ENCODE measurements around the gene ZBTB20.

The ZBTB20 gene

GRCh38 chr3:114519415-114519814, 627.7 kb downstream of the ZBTB20 start:
- Histone ChIP-seq H3K9me3 (ENCODE audit: insufficient read depth, low read length) (no peaks in the 10 kb centered on the region), H3K27ac (ENCODE audit: low read depth, low read length) (no peak overlapping the region), H3K79me2 (ENCODE audit: insufficient read depth, low read length) (no peaks in the 10 kb centered on the region), H2AFZ (ENCODE audit: low read depth, low read length, severe bottlenecking) (no peak overlapping the region), H3K9me2 (replicated peaks; ENCODE audit: insufficient read depth, low read length) (no peaks in the 10 kb centered on the region), H3K9ac (ENCODE audit: low read length) (no peak overlapping the region), H3F3A (ENCODE audit: insufficient read depth) (no peaks in the 10 kb centered on the region), H3K36me3 (ENCODE audit: low read length) (no peaks in the 10 kb centered on the region), H3K27me3 (ENCODE audit: low read length) (no peaks in the 10 kb centered on the region), H3K4me3 (ENCODE audit: insufficient read depth, low read length, poor library complexity, severe bottlenecking) (no peak overlapping the region), H3K4me2 (ENCODE audit: low read depth, low read length, poor library complexity, severe bottlenecking) (no peak overlapping the region), H4K20me1 (ENCODE audit: low read depth, low read length) (no peaks in the 10 kb centered on the region)
- TF ChIP-seq CTCF (IDR thresholded peaks at IDR 0.05; ENCODE audit: insufficient read depth, low read length, poor library complexity, severe bottlenecking) (no peak), EZH2phosphoT487 (conservative IDR thresholded peaks at IDR 0.05; ENCODE audit: low read length) (no peak)

DNA sequence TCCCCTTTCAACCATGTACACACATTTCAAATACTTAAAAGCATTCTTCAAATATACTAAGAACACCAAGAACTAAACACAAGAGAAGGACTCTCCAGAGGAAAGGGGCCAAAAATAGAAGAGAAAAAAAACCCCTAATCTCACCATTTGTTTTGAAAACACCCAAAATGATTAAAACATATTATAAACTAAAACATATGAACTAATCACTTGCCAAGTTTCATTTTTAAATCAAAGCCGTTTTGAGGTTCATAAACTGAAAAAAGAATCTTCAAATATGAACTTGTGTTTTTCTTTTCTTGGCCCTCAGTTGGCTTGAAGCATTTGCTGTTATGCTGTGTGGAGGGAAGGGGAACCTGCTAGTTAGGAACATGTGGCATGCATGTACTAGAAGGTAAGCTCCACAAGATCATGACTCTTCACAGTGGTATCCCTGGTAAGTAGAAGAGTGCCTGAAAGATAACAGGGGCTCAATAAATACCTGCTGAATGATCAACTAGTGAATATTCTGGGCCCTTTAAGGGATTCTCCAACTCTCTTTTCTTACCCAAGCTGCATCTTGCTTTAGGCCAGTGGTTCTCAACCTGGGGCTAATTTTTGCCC, 628.8 kb downstream of the ZBTB20 start:
- TF ChIP-seq EZH2phosphoT487 (conservative IDR thresholded peaks at IDR 0.05; ENCODE audit: low read length): no peak
- TF ChIP-seq CTCF (IDR thresholded peaks at IDR 0.05; ENCODE audit: insufficient read depth, low read length, poor library complexity, severe bottlenecking): no peak
- H3K27ac ChIP-seq (ENCODE audit: low read depth, low read length): no peak overlapping the region

DNA sequence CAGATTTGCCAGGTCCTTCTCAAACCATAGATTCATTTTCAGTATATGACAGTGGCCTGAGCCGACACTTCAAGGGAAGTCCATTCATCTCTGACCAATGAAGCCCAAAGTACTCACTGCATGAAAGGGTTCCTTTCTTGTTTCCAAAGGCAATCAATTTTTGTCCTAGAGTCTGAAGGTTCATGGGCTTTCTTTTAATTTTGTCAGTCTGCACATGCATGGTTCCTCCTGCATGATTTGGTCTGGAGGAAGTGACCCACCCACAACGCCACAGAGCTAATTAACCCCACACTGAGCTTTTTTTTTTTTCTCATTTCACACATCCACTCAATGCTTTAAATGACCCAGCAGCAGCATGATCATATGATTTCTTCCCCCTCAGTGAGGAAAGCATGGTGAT, 636.9 kb downstream of the ZBTB20 start:
- Histone ChIP-seq H3K36me3 (ENCODE audit: low read length) (no peaks in the 10 kb centered on the region), H3K27ac (ENCODE audit: low read depth, low read length) (no peak overlapping the region)
- TF ChIP-seq CTCF (IDR thresholded peaks at IDR 0.05; ENCODE audit: insufficient read depth, low read length, poor library complexity, severe bottlenecking) (no peak), EZH2phosphoT487 (conservative IDR thresholded peaks at IDR 0.05; ENCODE audit: low read length) (no peak)

More for the DNA sequence above, 628.8 kb downstream of the ZBTB20 start:
- H3K79me2 ChIP-seq (ENCODE audit: insufficient read depth, low read length): no peaks in the 10 kb centered on the region
- no peaks in the 10 kb centered on the region for H3K9me3 ChIP-seq (ENCODE audit: insufficient read depth, low read length)
- no peaks in the 10 kb centered on the region for H3K9me2 ChIP-seq (replicated peaks; ENCODE audit: insufficient read depth, low read length)
- no peaks in the 10 kb centered on the region for H3K36me3 ChIP-seq (ENCODE audit: low read length)
- no peak overlapping the region for H3K4me3 ChIP-seq (ENCODE audit: insufficient read depth, low read length, poor library complexity, severe bottlenecking)
- H3K27me3 ChIP-seq (ENCODE audit: low read length): no peaks in the 10 kb centered on the region
- no peak overlapping the region for H2AFZ ChIP-seq (ENCODE audit: low read depth, low read length, severe bottlenecking)
- H3F3A ChIP-seq (ENCODE audit: insufficient read depth): no peaks in the 10 kb centered on the region
- H4K20me1 ChIP-seq (ENCODE audit: low read depth, low read length): no peaks in the 10 kb centered on the region
- H3K4me2 ChIP-seq (ENCODE audit: low read depth, low read length, poor library complexity, severe bottlenecking): no peak overlapping the region
- no peak overlapping the region for H3K9ac ChIP-seq (ENCODE audit: low read length)

More for the DNA sequence above, 636.9 kb downstream of the ZBTB20 start:
- H3K4me3 ChIP-seq (ENCODE audit: insufficient read depth, low read length, poor library complexity, severe bottlenecking): no peak overlapping the region
- no peak overlapping the region for H3K9ac ChIP-seq (ENCODE audit: low read length)
- no peaks in the 10 kb centered on the region for H3K9me2 ChIP-seq (replicated peaks; ENCODE audit: insufficient read depth, low read length)
- H3K27me3 ChIP-seq (ENCODE audit: low read length): no peaks in the 10 kb centered on the region
- H3K79me2 ChIP-seq (ENCODE audit: insufficient read depth, low read length): no peaks in the 10 kb centered on the region
- no peak overlapping the region for H3K4me2 ChIP-seq (ENCODE audit: low read depth, low read length, poor library complexity, severe bottlenecking)
- H2AFZ ChIP-seq (ENCODE audit: low read depth, low read length, severe bottlenecking): no peak overlapping the region
- no peaks in the 10 kb centered on the region for H4K20me1 ChIP-seq (ENCODE audit: low read depth, low read length)
- H3K9me3 ChIP-seq (ENCODE audit: insufficient read depth, low read length): no peaks in the 10 kb centered on the region
- H3F3A ChIP-seq (ENCODE audit: insufficient read depth): no peaks in the 10 kb centered on the region

Data from SU-DHL-6 (cell line).